HG03139 (cell line): Measurements from ENCODE around the gene HOXB6.

ENCODE experiments used
- ATAC-seq: cut with Tn5 transposase; IDR thresholded peaks from one replicate; pipeline ENCODE4 v1.9.1; 2021; ENCODE audit not compliant: unreplicated experiment

Gene HOXB6

DNA sequence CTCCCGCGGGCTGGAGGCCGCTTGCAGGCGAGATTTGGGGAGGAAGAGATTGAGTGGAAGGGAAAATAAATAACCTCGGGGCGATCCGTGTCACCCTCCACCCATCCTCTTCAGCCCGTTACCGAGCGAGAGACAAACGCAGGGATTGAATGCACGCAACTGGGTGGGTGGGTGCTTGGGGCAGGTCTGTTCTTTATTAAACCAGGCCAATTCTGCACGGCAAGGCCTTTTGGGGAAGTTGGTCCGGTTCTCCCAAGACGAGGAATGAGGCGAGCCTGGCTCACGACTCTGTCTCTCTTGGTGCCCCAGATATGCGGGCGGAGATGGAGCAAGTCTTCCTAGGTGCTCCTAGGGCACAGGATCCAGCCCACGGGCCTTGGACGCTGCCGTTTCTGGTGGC, 6.4 kb upstream of the HOXB6 start:
- ATAC-seq: no peak

DNA sequence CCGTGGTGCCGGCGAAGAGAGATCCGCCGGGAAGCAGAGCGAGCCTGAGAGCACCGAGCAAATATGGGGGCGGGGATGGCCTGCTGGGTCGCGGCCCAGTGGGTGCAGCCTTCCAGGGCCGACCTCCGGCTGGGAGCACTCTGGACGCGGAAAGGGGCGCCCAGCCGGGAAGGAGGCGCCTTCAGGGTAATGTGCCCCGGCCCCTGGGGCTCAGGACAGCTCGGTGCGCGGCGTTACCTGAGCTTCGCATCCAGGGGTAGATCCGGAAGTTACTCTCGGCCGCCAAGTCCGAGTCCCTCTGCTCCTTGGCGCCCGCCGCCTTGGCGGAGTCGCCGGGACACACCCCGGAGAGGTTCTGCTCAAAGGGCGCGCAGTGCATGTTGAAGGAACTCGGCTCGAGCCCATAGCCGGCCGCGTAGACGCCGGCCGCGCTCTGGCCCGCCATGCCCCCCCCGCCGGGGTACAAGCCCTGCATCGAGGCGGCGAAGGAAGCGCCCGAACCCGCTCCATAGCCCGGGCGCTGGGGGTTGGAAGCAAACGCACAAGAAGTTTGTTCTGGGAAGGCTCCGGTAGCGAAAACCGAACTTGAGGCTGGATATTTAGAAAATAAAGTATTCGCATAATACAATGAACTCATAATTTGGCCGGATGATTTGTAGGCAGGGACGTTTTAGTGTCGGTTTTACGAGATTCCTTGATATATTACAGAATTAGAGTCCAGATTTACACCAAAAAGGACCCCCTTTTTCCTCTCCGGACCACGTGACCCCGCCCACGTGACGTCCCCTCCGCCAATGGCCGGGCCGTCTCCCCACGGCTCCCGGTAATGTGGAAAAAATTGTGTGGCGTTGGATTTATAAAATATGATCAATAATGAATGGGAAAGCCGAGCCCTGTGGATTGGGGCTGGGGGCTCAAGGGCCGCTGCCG, 5.8 kb upstream of the HOXB6 start, which contains the start of gene HOXB7:
Gene HOXB7 (minus strand): TSS at position 736 of the 930 bp plus-strand sequence. CDS start 99 bp downstream, at position 637.
- no peak for ATAC-seq

DNA sequence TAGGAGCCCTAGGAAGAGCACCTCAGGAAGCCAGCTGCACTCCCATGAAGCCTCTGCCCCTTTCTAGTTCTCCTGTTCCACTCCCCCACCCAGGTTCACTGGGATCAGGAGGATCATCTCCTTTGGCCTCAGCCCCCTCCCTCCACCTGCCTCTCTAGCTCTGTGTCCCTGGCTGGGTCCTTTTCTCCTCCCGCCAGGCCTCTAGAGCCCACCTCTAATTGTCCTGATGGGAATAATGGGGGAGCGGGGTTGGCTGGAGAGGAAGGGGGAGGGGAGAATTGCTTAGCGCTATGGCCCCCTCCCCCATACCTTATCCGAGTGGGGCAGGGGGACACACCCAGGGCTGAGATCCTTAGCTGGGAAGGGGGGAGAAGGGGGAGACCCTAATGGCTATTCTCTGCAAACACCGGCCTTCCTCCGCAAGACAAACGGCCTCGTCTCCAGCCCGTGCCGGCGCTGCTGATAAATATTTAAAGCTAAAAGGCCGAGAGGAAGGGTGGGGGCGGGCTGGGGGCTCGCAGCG, 5.0 kb upstream of the HOXB6 start:
- no peak for ATAC-seq

DNA sequence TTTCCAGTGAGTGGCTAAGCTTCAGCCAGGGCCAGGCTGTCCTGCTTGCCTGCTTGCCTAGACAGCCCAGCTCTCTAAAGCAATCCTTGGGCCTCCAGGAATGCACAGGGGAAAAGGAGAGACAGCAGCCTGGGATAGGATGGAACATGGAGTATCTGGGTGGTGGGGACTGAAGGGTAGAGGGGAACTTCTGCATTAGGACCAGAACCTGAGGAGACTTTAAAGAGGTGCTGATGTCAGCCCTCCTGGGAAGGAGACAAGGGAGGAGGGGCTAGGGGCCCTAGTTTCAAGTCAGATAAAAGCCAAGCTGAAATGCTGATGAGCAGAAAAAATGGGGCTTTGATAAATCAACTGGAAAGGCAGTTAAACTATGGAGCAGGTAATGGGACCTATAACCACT, 4.2 kb upstream of the HOXB6 start:
- no peak for ATAC-seq

DNA sequence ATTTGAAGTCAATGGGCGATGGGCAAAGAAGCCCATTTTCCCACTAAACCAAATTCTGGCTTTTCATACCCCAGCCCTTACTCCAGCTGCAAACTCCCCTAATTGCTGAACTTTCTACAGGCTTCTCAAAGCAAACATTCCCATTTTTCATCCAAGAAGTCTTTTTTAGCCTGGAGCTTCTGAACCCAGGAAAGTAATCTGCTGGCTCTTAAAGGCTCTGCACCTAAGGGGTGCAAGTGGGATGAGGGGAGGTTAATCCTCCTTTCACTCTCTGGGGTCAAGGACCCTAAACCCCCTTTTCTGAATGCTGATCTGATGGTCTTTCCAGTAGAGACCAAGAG, 3.7 kb upstream of the HOXB6 start:
- ATAC-seq: no peak

DNA sequence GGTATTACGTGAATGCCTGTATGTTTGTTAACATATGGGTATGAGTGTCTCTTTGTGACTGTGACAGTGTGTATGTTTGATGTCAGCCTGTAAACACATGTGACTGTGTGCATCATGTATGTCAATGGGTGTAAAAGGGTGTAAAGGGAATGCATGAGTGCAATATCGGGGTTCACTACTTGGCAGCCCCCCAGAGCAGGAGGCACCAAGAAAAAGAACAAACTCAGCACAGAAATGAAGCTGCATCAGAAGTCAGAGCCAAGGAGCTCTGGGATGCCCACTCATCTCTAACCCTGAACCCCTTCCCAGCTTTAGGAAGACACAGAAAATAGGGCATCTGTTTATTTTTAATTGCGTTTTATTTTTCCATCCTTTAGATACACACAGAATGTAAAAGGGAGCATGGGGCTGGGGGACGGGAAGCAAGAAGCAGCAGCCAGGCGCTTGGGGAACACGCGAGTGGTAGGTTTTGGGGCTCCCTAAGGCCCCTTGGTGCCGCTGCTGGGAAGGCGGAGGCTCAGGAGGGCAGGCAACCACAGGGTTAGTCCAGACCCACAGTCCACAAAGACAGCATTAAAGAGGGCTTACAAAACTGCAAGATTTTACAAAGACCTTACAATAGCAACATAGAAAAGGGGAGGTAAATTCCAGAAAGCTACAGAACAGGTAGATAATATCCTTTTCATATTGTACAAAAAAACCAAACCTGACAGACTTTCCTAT, 2.3 kb upstream of the HOXB6 start:
- ATAC-seq: no peak

DNA sequence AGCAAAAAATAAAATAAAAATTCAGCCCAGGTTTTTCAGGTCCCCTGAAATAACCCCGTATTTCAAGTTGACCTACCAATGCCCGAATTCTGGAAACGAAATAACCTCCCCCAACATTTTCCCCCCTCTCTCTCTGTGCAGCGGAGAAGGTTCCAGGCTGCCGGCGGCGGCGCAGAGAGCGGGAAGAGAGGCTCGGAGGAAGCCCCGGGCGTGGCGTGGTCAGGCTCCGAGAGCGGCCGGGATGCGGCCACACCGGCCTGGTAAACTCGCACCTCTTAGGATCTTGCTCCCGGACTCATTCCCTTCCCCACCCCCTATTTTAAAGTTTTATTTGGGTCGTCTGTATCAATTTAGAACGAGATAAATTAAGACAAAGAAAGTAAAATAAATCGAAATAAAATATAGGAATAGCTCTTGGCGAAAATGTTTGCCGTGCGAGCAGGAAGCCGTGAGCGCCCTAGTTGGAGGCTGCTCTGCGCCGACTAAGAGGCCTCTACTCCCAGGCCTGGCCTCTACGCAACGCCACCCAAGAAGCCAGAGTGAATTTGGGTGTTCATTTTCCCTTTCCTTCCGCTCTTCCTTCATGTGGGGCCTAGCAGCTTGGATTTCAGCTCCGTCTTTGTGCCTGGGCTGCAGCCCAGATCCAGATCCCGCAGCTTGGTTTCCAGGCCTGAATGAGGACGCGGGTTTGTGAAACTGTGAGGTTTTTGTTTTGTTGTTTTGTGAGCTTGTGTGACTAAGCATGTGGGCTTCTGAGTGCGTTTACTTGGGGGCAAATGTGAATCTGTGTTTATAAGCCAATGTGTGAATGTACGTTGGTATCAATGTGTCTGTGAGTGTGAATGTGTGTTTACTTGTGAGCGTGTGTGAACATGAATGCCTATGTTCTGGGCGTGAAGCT, 1.5 kb upstream of the HOXB6 start:
- ATAC-seq: no peak

DNA sequence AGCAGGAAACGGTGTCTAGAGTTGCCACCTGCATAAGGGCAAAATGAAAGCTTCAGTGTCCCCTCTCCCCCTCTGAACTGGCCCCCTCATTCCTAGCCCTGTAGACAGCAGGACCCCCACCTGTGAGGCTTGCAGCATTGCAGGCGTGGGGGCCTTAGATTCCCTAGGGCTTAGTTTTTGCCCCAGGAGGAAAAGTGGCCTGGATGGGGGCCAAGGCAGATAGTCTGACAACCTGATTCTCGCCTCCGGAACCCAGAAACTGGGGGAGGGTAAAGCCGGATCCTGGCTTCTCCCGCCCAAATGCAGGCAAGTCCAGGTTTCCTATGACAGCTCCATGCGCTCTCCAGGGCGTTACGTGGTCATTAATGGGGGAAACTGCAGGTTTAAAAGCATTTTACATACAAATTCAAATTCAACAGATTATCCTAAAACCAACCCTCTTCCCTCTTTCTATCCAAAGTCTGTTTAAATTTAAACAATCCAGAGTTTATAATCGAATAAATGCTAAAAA, 678 bp upstream of the HOXB6 start:
- ATAC-seq: no peak

DNA sequence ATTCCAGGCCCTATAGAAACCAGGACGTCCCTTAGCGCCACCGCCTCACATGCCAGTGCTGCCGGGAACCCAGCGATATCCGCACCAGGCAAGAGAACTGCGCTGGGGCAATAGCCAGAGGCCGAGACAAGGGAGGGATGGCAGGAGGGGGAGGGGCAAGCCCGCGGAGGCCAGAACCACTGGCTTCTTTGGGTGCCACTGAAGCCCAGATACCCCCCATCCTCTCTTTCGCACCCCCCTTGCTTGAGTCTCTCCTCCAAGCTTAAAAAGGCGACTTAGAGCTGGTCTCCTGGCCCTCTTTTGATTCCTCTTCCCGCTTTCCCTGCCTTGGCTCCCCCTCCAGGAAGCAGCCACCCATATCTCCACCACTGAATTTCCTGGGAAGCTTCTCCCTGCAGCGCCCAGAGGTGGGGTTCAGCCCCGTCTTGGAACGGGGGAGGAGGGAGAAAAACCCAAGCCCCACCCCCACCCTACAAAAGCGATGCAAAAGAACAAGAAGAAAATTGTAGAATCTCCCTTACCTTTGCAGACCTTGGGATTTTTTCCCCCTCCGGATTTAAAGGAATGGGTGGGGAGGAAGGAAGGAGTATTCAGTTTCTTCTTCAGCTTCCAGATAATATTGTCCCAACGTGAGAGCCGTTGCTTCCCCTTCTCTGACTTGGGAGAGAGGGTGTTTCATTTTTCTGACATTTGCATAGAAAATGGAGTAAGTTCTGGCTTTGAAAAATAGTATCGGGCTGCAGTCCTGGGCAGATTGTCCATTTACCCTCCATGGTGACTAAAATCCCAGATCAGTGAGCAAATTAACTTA, 622 bp downstream of the HOXB6 start:
- no peak for ATAC-seq

DNA sequence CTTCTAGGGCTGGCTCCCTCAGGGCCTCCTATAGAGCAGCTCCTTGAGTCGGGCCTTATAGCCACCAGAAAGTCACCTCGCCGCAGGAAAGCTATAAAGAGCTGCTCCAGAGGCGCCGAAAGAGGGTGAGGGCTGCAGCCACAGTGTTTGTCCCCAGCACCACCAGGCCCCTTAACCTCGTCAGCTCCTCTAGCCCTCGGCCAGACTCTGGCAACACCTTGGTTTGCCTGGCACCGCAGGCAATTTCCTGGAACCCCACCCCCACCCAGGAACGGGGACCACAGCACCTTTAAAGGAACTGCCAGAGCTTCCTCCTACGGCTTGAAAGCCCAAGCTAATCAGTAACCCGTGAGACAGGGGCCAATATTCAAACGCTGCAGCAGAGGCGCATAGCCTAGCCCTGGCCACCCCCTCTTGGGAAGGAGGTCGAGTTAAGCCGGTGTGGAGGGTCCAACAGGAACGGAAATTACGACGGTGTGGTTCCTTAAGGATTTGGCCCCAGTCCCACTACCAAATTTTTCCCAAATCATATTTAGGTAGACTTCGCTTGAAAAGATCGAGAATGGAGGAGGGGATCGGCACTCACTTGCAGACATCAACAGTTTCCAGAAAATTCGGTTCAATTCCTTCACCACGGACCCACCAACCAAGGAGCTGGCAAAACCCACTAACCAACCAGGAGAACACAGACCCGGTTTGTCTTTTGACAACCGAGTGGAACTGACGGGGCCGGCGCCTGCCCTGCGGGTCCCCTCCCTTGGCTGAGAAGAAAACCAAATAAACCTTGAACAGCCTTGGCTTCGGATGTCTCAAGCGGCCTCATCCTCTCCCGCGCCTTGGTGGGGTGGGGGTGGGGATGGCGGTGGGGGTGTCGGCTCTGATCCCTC, 3.0 kb downstream of the HOXB6 start:
- no peak for ATAC-seq

DNA sequence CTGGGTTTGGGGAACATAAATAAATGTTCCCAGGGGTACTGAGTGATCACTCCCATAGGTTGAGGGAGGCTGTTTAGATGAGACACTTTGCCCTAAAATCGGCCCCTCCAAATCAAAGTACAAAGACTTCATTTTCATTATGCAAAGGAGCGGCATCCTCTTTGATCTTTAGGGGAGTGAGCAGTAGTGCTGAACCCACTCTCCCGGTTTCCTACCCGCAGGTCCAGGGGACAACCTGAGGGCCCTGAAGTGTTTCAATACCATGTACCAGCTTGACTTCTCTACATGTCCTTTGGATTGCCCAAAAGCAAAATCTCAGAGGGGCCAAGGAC, 3.6 kb downstream of the HOXB6 start:
- ATAC-seq: no peak

DNA sequence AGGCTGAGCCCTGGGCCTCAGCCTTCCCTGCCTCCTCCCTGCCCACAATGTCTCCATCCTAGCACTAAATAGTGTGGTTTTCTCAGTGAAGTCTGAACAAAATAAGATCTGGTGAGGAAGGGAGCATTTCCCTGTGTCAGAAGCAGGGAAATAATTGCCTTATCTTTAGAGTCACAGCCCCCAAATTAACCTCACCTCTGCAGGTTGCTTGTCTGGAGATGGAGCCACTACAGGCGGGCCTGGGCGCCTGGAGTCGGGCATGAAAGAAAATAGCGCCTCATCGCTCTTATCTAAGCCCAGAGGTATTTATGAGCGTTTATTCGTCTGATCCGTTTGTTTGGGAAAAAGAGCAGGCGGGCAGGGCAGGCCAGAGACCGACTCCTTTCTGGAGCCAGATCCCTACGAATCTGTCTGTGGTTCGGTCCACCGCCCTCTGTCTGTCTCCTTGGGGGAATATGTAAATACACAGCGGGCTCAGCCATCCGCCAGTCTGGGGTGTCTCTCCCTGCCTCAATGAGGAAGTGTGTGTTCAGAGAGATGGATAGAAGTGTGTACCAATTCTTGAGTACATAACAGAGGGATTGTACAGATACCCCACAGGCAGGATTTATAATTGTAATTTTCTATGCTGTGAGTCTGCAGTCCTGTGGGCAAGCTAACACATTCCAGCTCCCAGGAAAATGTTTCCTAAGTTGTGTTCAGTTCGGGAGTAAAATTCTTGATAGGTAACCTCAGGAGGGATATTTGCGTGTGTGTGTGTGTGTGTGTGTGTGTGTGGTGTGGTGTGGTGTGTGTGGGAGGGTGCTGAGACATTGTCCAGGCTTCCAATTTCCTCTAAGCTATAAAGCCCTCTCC, 4.3 kb downstream of the HOXB6 start:
- ATAC-seq: no peak

DNA sequence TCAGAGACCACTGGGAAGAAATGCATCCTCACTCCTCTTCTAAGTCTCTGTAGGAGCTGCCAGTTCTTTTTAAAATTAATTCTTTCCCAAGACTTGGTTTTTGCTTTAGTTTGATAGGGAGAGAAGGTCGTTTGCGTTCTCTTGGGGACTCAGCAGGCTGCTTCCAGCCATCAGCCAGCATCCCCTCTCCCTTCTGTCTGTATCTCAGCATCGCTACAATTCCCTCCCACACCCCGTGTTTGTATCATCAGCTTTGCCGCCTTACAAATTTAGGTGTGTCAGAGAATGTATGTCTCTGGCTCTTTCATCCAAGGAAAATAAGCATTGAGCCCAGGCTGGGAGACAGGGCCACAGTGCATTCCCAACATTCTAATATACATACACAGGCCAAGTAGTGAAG, 5.4 kb downstream of the HOXB6 start:
- no peak for ATAC-seq

DNA sequence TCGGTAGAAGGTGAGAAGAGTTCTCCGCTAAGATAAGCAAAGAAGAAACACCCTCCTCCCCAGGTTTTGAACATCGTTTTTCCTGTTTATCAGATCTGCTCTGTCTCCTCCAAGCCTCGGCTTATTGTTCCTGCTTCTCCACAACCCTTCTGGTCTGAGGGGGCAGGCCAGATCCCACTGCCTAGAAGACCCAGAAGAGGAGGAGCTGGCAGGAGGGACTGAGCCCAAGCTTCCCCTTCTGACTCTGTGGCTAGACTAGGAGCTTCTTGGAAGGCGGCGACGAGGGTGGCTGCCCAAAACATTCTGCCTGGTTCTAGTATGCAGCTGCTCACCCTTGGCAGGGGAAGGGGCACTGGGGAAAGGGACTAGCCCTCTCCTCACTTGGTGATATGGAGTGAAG, 6.0 kb downstream of the HOXB6 start:
- ATAC-seq: no peak

DNA sequence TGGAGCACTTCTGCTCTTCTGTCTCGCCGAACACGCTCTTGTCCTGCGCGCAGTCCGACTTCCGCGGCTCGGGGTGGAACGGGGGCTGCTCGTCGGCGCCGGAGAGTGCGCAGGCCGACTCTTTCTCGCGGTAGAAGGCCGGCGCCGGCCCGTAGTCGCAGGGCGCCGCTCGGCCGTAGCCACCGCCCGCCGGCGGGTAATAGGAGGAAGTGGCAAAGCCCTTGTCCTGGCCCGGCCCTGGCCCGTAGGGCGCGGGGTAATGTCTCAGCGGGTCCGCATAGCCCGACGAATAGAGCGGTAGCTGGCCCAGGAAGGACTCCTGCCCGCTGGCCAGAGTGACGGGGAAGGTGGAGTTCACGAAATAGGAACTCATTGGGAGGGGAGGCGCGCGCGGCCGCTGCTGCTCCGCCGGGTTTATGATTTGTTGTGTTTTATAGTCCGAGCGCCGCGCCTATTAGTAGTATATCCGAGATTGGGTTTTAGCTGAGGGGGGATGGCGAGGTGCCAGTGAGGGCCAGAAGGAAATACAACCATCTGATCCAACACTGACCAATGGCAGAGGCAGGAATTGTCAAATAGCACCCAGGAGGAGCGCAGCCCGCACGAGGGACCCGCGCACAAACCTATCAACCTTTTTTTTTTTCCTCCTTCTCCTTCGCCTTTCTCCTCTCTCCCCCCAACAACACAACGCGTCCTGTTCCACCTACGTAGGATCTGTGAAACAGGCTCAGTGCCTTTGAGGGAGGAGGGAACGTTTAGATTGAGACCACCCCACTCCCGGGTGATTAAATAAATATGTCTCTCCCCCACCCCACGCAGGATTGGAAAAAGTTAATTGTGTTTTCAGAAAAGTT, 6.8 kb downstream of the HOXB6 start:
- ATAC-seq: no peak

DNA sequence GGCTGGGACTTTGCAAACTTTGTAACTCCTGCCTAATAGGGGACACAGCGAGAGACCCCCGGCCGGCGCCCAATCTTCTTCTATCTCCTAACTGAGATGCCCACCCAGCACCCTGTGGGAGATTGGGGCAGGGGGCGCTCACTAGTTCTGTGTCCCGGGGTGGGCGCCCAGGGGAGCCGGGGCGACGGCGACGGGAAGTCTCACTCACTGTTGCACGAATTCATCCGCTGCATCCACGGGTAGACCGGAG, 7.3 kb downstream of the HOXB6 start:
- ATAC-seq: no peak

DNA sequence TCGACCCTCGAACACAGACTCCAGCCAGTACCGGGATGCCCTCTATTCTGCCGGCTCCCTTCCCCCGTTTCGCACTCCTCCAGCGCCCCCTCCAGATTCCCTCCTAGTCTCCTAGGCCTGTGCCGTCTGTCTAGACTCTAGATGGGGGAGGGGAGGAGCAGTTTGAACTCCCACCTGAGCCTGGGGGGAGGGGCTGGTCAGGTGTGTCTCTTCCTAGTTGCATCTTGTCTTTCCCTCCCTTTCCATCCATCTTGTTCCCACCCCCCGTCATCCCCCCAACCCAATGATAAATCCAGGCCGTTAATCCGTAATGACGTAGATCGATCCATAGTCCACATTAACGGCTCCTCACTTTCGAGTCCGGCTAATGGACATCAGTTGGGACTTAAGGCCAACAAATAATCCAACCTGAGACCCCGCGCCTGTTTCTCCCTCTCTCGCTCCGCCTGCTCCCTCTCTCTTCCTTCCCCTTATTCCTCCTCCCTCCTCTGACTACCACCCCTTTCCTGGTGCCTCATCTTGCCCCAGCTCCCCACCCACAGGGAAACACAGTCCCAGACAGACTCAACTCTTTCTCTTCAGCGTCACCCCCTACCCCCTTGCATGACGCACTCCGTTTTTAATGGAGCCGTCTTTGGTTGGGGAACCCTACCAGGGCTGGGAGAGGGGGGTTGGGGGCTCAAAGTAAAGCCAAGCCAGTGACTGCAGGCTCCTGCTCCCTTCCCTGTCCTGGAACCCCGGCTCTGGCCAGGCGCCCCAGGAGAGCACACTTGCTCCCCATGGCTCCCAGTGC, 7.9 kb downstream of the HOXB6 start:
- no peak for ATAC-seq
